GM23338 (cell line): ENCODE data around the gene NCAPD2. TPM values are rescaled to one million over a fixed set of nuclear protein-coding genes. Genes with fewer than 3 reads are reported as not detected.

Source experiments
- ATAC-seq: fragments of 200-7000 bp; cut with Tn5 transposase; 3 replicates; pipeline ENCODE4 v1.9.1; 2020
- DNase-seq: peaks from one replicate; pipeline ENCODE4 v3.0.0-alpha.2; 2015; ENCODE audit warnings: low spot score
- H2AFZ ChIP-seq: fragments of 200-600 bp; sonication (generic); 2 replicates; pipeline ENCODE4 v1.8.0; 2016; ENCODE audit warnings: antibody characterized with exemption, mild to moderate bottlenecking, moderate library complexity
- H3F3A ChIP-seq: fragments of 200-600 bp; sonication (generic); replicated peaks from 2 replicates; pipeline ENCODE4 v1.8.0; 2017; ENCODE audit warnings: antibody characterized with exemption, mixed run types, low read depth
- H3K27ac ChIP-seq: fragments of 200-600 bp; sonication (generic); 2 replicates; pipeline ENCODE4 v1.6.1; 2016; ENCODE audit warnings: low read depth
- H3K27me3 ChIP-seq: fragments of 200-600 bp; sonication (generic); 2 replicates; pipeline ENCODE4 v1.8.0; 2016; ENCODE audit warnings: mild to moderate bottlenecking, mixed run types, moderate library complexity; ENCODE audit not compliant: insufficient read depth
- H3K36me3 ChIP-seq: fragments of 200-600 bp; sonication (generic); 2 replicates; pipeline ENCODE4 v1.8.0; 2016; ENCODE audit warnings: mild to moderate bottlenecking; ENCODE audit not compliant: insufficient read depth
- H3K4me1 ChIP-seq: fragments of 200-600 bp; sonication (generic); 2 replicates; pipeline ENCODE4 v1.8.0; 2016; ENCODE audit warnings: mild to moderate bottlenecking, moderate library complexity; ENCODE audit not compliant: insufficient read depth
- H3K4me2 ChIP-seq: fragments of 200-600 bp; sonication (generic); 2 replicates; pipeline ENCODE4 v1.7.1; 2017; ENCODE audit warnings: mixed run types
- H3K4me3 ChIP-seq: fragments of 200-600 bp; sonication (generic); 2 replicates; pipeline ENCODE4 v1.6.1; 2016; ENCODE audit warnings: mixed run types
- H3K79me2 ChIP-seq: fragments of 200-600 bp; sonication (generic); replicated peaks from 2 replicates; pipeline ENCODE4 v1.8.0; 2017; ENCODE audit warnings: mild to moderate bottlenecking; ENCODE audit not compliant: insufficient read depth
- H3K9me2 ChIP-seq: fragments of 200-600 bp; sonication (generic); 2 replicates; pipeline ENCODE4 v1.8.0; 2017; ENCODE audit not compliant: insufficient read depth
- H4K20me1 ChIP-seq: fragments of 200-600 bp; sonication (generic); replicated peaks from 2 replicates; pipeline ENCODE4 v1.8.0; 2017; ENCODE audit warnings: mild to moderate bottlenecking; ENCODE audit not compliant: insufficient read depth
- H3K27ac Mint-ChIP-seq: 2 replicates; pipeline ENCODE4 v1.8.0; 2020; ENCODE audit warnings: inconsistent platforms, mild to moderate bottlenecking, moderate library complexity, mixed read lengths
- H3K27me3 Mint-ChIP-seq: 3 replicates; pipeline ENCODE4 v1.8.0; 2022; ENCODE audit warnings: low read depth, mild to moderate bottlenecking, moderate library complexity, mixed read lengths, inconsistent platforms; ENCODE audit not compliant: insufficient read depth, poor library complexity
- H3K36me3 Mint-ChIP-seq: 3 replicates; pipeline ENCODE4 v1.8.0; 2021; ENCODE audit warnings: low read depth, mild to moderate bottlenecking, inconsistent platforms, moderate library complexity, mixed read lengths
- H3K4me1 Mint-ChIP-seq: 3 replicates; pipeline ENCODE4 v1.8.0; 2020; ENCODE audit warnings: mild to moderate bottlenecking, inconsistent platforms, mixed read lengths
- H3K4me3 Mint-ChIP-seq: 3 replicates; pipeline ENCODE4 v1.8.0; 2021; ENCODE audit warnings: moderate library complexity, mild to moderate bottlenecking, inconsistent platforms, mixed read lengths
- H3K9me3 Mint-ChIP-seq: 3 replicates; pipeline ENCODE4 v1.8.0; 2020; ENCODE audit warnings: moderate library complexity, mild to moderate bottlenecking, inconsistent platforms, mixed read lengths
- ETS1 ChIP-seq: IDR thresholded peaks from 2 replicates; pipeline ENCODE4 v1.6.1; 2016; ENCODE audit warnings: antibody characterized with exemption
- NANOG ChIP-seq: IDR thresholded peaks from 2 replicates; pipeline ENCODE4 v1.6.1; 2016; ENCODE audit warnings: antibody characterized with exemption, borderline replicate concordance
- REST ChIP-seq: IDR thresholded peaks from one replicate; pipeline ENCODE4 v1.6.1; 2018; ENCODE audit warnings: antibody characterized with exemption; ENCODE audit not compliant: unreplicated experiment
- STAT1 ChIP-seq: IDR thresholded peaks from one replicate; pipeline ENCODE4 v1.6.1; 2016; ENCODE audit warnings: antibody characterized with exemption; ENCODE audit not compliant: unreplicated experiment
- ZNF114 ChIP-seq: fragments of 250-450 bp; sonication (Bioruptor Pico); IDR thresholded peaks from 2 replicates; pipeline ENCODE4 v1.5.0; 2020; ENCODE audit warnings: mild to moderate bottlenecking, moderate library complexity
- polyA plus RNA-seq: library from polyadenylated mRNA; unstranded; fragments of >200 nt; fragmentation: Nextera tagmentation; extraction: Ambion mirVana; gene quantifications from 2 replicates; pipeline ENCODE4 v1.2.1, GENCODE V29; 2016
- total RNA-seq: library from RNA; depleted of rRNA; stranded (reverse); fragments of >200 nt; shearing (Covaris generic); gene quantifications from 2 replicates; pipeline ENCODE4 v1.2.3, GENCODE V29; 2014

NCAPD2 gene
- total and polyA plus RNA-seq, 2 experiments from 2014 or later: 34.2 to 217 TPM

- Histone ChIP-seq H2AFZ (no peak overlapping the region), H3K27ac (peak overlapping the region; percentile 85), H4K20me1 (peaks cover 29% of the 10 kb centered on the region), H3K27me3 (no peaks in the 10 kb centered on the region), H3K4me1 (peaks cover 22% of the 10 kb centered on the region), H3K9me2 (no peaks in the 10 kb centered on the region), H3K4me2 (peak overlapping the region; percentile 77; the same call in 1 of the 2 replicates), H3K79me2 (peaks cover 22% of the 10 kb centered on the region), H3K36me3 (peaks cover 31% of the 10 kb centered on the region), H3F3A (peaks cover 67% of the 10 kb centered on the region), H3K4me3 (peak overlapping the region; percentile 47; the same call in 1 of the 2 replicates)
- DNase-seq: peak; percentile 17
- H3K4me1 Mint-ChIP-seq: peaks cover 48% of the 10 kb centered on the region
- H3K36me3 Mint-ChIP-seq: peaks cover 76% of the 10 kb centered on the region
- H3K4me3 Mint-ChIP-seq: peak overlapping the region; percentile 51
- H3K9me3 Mint-ChIP-seq: peaks cover 20% of the 10 kb centered on the region; the same call in 2 of the 3 replicates
- H3K27me3 Mint-ChIP-seq: peaks cover 60% of the 10 kb centered on the region
- TF ChIP-seq REST: no peak
- no peak for TF ChIP-seq NANOG
- no peak for TF ChIP-seq ZNF114 (CRISPR knock-in tag)
- 0 out of 2 replicates have a peak overlapping the region, but pooled peaks have one; percentile 88 for H3K27ac Mint-ChIP-seq
- ATAC-seq: peak; percentile 2; the same call in 2 of the 3 replicates
Measured at GRCh38 chr12:6539707-6540134, 45.8 kb downstream of the NCAPD2 start.

- Mint-ChIP-seq H3K27ac (peak overlapping the region; percentile 88), H3K36me3 (peaks cover 73% of the 10 kb centered on the region), H3K4me3 (peak overlapping the region; percentile 51), H3K4me1 (peaks cover 48% of the 10 kb centered on the region), H3K9me3 (peaks cover 17% of the 10 kb centered on the region; the same call in 2 of the 3 replicates), H3K27me3 (peaks cover 54% of the 10 kb centered on the region)
- DNase-seq (peak; percentile 95), ATAC-seq (peak; percentile 60)
- Histone ChIP-seq H3K4me1 (peaks cover 22% of the 10 kb centered on the region), H4K20me1 (peaks cover 26% of the 10 kb centered on the region), H3K27me3 (no peaks in the 10 kb centered on the region), H3K9me2 (no peaks in the 10 kb centered on the region), H3F3A (peaks cover 63% of the 10 kb centered on the region), H3K27ac (peak overlapping the region; percentile 79; the same call in 1 of the 2 replicates), H3K4me3 (peak overlapping the region; percentile 47; the same call in 1 of the 2 replicates), H2AFZ (no peak overlapping the region), H3K79me2 (peaks cover 15% of the 10 kb centered on the region), H3K36me3 (peaks cover 31% of the 10 kb centered on the region), H3K4me2 (peak overlapping the region; percentile 77)
- TF ChIP-seq ETS1: peak; percentile 49; the same call in 1 of the 2 replicates
- no peak for TF ChIP-seq STAT1
Measured at GRCh38 chr12:6540181-6540877, 46.4 kb downstream of the NCAPD2 start.
